ENCODE data around the gene PRCD.

The PRCD gene

DNA sequence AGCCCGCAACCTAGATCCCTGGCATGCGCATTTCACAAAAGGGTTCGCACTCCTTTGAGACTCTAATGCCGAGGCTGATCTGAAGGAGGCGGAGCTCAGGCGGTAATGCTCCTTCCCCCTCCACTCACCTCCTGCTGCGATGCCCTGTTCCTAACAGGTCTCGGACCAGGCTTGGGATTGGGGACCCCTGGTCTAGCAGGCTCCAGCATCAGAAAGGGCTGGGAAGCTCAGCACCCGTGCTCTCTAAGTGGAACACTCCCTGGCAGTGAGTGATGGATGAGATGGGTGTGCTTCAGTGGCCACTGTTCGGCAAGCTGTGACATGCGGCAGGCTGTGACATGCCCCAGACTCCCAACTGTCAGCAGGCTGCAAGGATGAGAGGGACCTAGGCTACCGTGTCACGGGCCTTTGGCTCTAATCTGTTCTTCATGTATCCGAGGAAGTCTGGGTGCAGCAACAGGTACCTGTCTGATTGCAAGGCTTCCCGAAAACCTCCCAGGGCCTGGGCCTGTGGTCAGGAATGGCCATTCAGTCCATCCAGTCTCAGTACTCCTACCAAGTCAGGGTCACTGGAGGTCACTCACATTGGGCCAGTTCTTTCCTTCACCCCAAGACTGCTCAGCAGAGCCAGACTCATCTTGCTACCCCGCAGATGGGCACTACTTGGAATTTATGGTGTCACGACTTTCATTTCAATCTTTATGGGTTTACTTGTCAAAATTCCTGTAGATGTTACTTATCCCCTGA lies 47.1 kb downstream of the PRCD start:
- H3K4me3 ChIP-seq (ENCODE audit: low read depth, low read length): no peak overlapping the region

GRCh38 chr17:76588182-76588581 lies 48.3 kb downstream of the PRCD start:
- no peak overlapping the region for H3K4me3 ChIP-seq (ENCODE audit: low read depth, low read length)

DNA sequence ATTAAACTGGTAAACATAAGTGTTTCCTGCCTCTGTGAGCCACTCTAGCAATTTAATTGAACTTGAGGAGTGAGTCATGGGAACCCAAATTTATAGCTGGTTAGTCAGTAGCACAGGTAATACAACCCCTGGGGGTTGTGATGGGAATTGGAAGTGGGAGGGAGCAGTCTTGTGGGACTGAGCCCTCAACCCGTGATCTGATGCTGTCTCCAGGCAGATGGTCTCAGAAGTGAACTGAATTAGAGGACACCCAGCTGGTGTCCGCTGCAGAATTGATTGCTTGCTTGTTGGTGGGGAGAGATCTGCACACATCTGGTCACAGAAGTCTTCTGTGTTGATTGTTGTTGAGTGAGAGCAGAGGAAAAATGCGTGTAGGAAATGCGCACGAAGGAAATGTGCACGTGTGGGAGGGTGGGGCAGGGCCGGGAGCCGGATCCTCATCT lies 53.6 kb downstream of the PRCD start:
- H3K4me3 ChIP-seq (ENCODE audit: low read depth, low read length): no peak overlapping the region

- H3K4me3 ChIP-seq (ENCODE audit: low read depth, low read length): no peak overlapping the region
Observed at GRCh38 chr17:76593959-76594358, 54.1 kb downstream of the PRCD start.

- H3K4me3 ChIP-seq (ENCODE audit: low read depth, low read length): no peak overlapping the region
Observed at GRCh38 chr17:76594690-76595089, 54.8 kb downstream of the PRCD start.

Data from iPS-11a (cell line).